MCF 10A (cell line): ENCODE measurements around the gene GNB1L. TPM values are rescaled to one million over a fixed set of nuclear protein-coding genes. Genes with fewer than 3 reads are reported as not detected.

Experiments
- BruUV-seq: library from RNA; stranded (reverse); fragments of 400-500 nt; replicated peaks from 2 replicates; lab custom pipeline; 2021; lab: Mats Ljungman, UMichigan
- CTCF ChIA-PET: fragments of 300-600 bp; sonication (Branson Sonifier 250); formaldehyde crosslinking; extraction: SDS; loops from one replicate; lab custom pipeline; 2021; ENCODE audit warnings: antibody characterized with exemption, inconsistent platforms; lab: Yijun Ruan, JAX
- POLR2A ChIA-PET: fragments of 300-600, 350-650 bp; sonication (Branson Sonifier 250); formaldehyde crosslinking; extraction: SDS; loops from one replicate; lab custom pipeline; 2020; ENCODE audit warnings: antibody characterized with exemption, inconsistent platforms; lab: Yijun Ruan, JAX
- DNase-seq: peaks from one replicate; pipeline ENCODE4 v3.0.0-alpha.2; 2018; ENCODE audit not compliant: unreplicated experiment
- H3K27ac Mint-ChIP-seq: one replicate; pipeline ENCODE4 v1.8.0; 2022; ENCODE audit warnings: mild to moderate bottlenecking, low read depth, mixed read lengths; ENCODE audit not compliant: unreplicated experiment
- H3K27me3 Mint-ChIP-seq: one replicate; pipeline ENCODE4 v1.8.0; 2022; ENCODE audit warnings: mixed read lengths; ENCODE audit not compliant: insufficient read depth, unreplicated experiment
- H3K36me3 Mint-ChIP-seq: one replicate; pipeline ENCODE4 v1.8.0; 2022; ENCODE audit warnings: mild to moderate bottlenecking, moderate library complexity, mixed read lengths; ENCODE audit not compliant: insufficient read depth, unreplicated experiment
- H3K4me1 Mint-ChIP-seq: one replicate; pipeline ENCODE4 v1.8.0; 2022; ENCODE audit warnings: mixed read lengths; ENCODE audit not compliant: insufficient read depth, unreplicated experiment
- H3K4me3 Mint-ChIP-seq: one replicate; pipeline ENCODE4 v1.8.0; 2022; ENCODE audit warnings: mild to moderate bottlenecking, moderate library complexity, mixed read lengths; ENCODE audit not compliant: unreplicated experiment
- H3K9me3 Mint-ChIP-seq: one replicate; pipeline ENCODE4 v1.8.0; 2022; ENCODE audit warnings: mixed read lengths; ENCODE audit not compliant: unreplicated experiment
- intact Hi-C: fragments of 100-400 bp; cut with micrococcal nuclease; formaldehyde crosslinking; loops from 2 replicates; pipeline ENCODE4 v1.14.1; 2022
- total RNA-seq: library from RNA; stranded (reverse); gene quantifications from 2 replicates; pipeline ENCODE4 v1.2.3, GENCODE V29; 2022
- TF ChIP-seq, protein P1 (sequence below): fragments of 200-600 bp; IDR thresholded peaks from one replicate; pipeline ENCODE4 v1.8.0; 2022; ENCODE audit warnings: antibody characterized with exemption, mild to moderate bottlenecking; ENCODE audit not compliant: unreplicated experiment

The GNB1L gene
- total RNA-seq, 1 experiment from 2014 or later, result 4.3 TPM

DNA sequence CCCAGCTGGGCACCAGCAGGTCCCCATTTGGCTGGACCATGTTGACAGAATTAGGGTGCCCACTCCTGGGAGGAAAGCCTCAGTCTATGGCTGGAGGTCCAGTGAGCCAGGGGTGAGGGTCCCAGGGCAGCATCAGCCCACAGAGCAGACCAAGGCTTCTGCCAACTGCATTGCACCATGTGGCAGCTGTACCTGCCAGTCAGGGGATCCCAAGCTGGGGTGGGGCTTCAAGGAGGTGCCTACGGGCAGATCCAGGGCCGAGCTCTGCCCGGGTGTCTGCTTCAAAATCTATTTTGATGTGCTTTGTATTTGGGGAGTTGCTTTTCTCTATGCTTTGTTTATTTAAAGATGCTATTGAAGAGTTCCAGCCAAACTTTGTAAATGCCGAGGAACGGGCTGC, 120.9 kb downstream of the GNB1L start:
- intact Hi-C loops, result no loop called here
- Mint-ChIP-seq H3K9me3 (no peaks in the 10 kb centered on the region), H3K36me3 (no peaks in the 10 kb centered on the region), H3K27ac (no peak overlapping the region), H3K27me3 (no peaks in the 10 kb centered on the region), H3K4me3 (no peak overlapping the region), H3K4me1 (no peaks in the 10 kb centered on the region)
- ChIA-PET POLR2A (interaction anchor here (0.6 kb wide), 1 partner anchor 76 kb away, joined by 3 read pairs; no protein-coding TSS in a partner anchor), CTCF (interaction anchor here (0.6 to 0.8 kb wide), 3 partner anchors 17 to 214 kb away, joined by 3 to 4 read pairs (median 3); no protein-coding TSS in a partner anchor)
- no peak for DNase-seq
- no TSS peak for BruUV-seq
- TF ChIP-seq, protein P1, sequence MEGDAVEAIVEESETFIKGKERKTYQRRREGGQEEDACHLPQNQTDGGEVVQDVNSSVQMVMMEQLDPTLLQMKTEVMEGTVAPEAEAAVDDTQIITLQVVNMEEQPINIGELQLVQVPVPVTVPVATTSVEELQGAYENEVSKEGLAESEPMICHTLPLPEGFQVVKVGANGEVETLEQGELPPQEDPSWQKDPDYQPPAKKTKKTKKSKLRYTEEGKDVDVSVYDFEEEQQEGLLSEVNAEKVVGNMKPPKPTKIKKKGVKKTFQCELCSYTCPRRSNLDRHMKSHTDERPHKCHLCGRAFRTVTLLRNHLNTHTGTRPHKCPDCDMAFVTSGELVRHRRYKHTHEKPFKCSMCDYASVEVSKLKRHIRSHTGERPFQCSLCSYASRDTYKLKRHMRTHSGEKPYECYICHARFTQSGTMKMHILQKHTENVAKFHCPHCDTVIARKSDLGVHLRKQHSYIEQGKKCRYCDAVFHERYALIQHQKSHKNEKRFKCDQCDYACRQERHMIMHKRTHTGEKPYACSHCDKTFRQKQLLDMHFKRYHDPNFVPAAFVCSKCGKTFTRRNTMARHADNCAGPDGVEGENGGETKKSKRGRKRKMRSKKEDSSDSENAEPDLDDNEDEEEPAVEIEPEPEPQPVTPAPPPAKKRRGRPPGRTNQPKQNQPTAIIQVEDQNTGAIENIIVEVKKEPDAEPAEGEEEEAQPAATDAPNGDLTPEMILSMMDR, result no peak

Other genes with a start within 250 kb of the GNB1L start
- 2.0 and 3.5 TPM in 2 replicates for gene SEPTIN5, start 140.4 kb downstream of the GNB1L start, total RNA-seq
- 0.37 and 0.83 TPM in 2 replicates for gene GP1BB, start 131.3 kb downstream of the GNB1L start, total RNA-seq
- gene TBX1, start 94.1 kb downstream of the GNB1L start, total RNA-seq, result not detected in 2 replicates
- 16.8 and 20.6 TPM in 2 replicates for gene RTL10, start within 50 bp of the GNB1L start, total RNA-seq
- 196 and 208 TPM in 2 replicates for gene COMT, start 86.9 kb upstream of the GNB1L start, total RNA-seq
- 28.7 and 39.9 TPM in 2 replicates for gene TXNRD2, start 86.9 kb upstream of the GNB1L start, total RNA-seq
- 7.5 and 11.8 TPM in 2 replicates for gene ARVCF, start 161.9 kb upstream of the GNB1L start, total RNA-seq
- gene TANGO2, start 166.2 kb upstream of the GNB1L start, total RNA-seq, result 13.9 and 16.0 TPM in 2 replicates
- gene DGCR8, start 225.4 kb upstream of the GNB1L start, total RNA-seq, result 40.8 and 49.1 TPM in 2 replicates